ENCODE results near the gene TRIM13. TPM values are rescaled to one million over a fixed set of nuclear protein-coding genes. Genes with fewer than 3 reads are reported as not detected.

TRIM13 gene
- total and polyA plus RNA-seq, 12 donors: 13.7 to 28.7 (median 21.0) TPM

GRCh38 chr13:49997955-49998354, 1.1 kb downstream of the TRIM13 start:
- WGBS, 4 donors: 11 to 17% (median 14%) methylated on average over 4 of the region's 4 CpGs
- no peaks in the 10 kb centered on the region for H3K9me3 ChIP-seq (replicated peaks in 1 of 3)
- peak overlapping the region in 3 of 5 donors; percentile 99 to 100 (median 100) for H3K27ac ChIP-seq
- peak overlapping the region in 3 of 4 donors; percentile 68 to 94 (median 92) for H3K4me3 ChIP-seq
- H3K4me1 ChIP-seq (replicated peaks in 1 of 2): peaks cover 23 to 50% of the 10 kb centered on the region in 2 donors
- no peaks in the 10 kb centered on the region for H3K27me3 ChIP-seq
- no peak for DNase-seq
- intact Hi-C loops (cut with DNase I): loop anchor here in 1 of 2 donors (10.0 kb wide), 1 partner anchor 87 kb away; no protein-coding TSS in a partner anchor
- peaks cover 0 to 18% of the 10 kb centered on the region in 2 donors for H3K36me3 ChIP-seq (replicated peaks in 1 of 2)
- no peak for TF ChIP-seq POLR2A (IDR thresholded peaks at IDR 0.05)
- TF ChIP-seq, protein P1, sequence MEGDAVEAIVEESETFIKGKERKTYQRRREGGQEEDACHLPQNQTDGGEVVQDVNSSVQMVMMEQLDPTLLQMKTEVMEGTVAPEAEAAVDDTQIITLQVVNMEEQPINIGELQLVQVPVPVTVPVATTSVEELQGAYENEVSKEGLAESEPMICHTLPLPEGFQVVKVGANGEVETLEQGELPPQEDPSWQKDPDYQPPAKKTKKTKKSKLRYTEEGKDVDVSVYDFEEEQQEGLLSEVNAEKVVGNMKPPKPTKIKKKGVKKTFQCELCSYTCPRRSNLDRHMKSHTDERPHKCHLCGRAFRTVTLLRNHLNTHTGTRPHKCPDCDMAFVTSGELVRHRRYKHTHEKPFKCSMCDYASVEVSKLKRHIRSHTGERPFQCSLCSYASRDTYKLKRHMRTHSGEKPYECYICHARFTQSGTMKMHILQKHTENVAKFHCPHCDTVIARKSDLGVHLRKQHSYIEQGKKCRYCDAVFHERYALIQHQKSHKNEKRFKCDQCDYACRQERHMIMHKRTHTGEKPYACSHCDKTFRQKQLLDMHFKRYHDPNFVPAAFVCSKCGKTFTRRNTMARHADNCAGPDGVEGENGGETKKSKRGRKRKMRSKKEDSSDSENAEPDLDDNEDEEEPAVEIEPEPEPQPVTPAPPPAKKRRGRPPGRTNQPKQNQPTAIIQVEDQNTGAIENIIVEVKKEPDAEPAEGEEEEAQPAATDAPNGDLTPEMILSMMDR (IDR thresholded peaks at IDR 0.05): no peak

GRCh38 chr13:49998714-49999624, 2.1 kb downstream of the TRIM13 start:
- WGBS, 4 donors: 83 to 86% (median 84%) methylated on average over 16 to 22 of the region's 22 CpGs
- intact Hi-C loops (cut with DNase I): loop anchor here in 1 of 2 donors (10.0 kb wide), 1 partner anchor 86 kb away; no protein-coding TSS in a partner anchor
- no peaks in the 10 kb centered on the region for H3K9me3 ChIP-seq (replicated peaks in 1 of 3)
- H3K4me1 ChIP-seq (replicated peaks in 1 of 2): peaks cover 23 to 50% of the 10 kb centered on the region in 2 donors
- peak overlapping the region in 1 of 4 donors; percentile 92 for H3K4me3 ChIP-seq
- TF ChIP-seq, protein P1 (IDR thresholded peaks at IDR 0.05): no peak
- TF ChIP-seq POLR2A (IDR thresholded peaks at IDR 0.05): no peak
- H3K36me3 ChIP-seq (replicated peaks in 1 of 2): peaks cover 0 to 18% of the 10 kb centered on the region in 2 donors
- H3K27me3 ChIP-seq: no peaks in the 10 kb centered on the region
- no peak overlapping the region for H3K27ac ChIP-seq
- no peak for DNase-seq

DNA sequence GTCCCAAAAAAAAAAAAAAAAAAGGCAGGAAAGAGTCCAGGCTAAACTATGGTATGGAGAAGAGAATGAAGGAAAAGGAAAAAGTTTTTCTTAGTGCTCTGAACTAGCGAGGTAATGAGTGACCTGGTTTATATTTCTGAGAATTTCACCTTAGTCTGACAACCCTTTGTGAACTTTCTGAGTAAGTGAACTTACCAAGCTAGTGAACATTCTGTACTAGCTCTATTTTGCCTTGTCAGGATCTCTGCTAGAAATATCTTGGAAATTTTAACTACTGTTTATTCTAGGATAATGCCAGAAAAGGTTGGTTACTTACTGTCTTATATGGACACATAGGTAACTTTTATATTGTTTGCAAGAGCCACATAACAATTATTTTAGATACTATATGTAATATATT, 4.4 kb downstream of the TRIM13 start:
- Histone ChIP-seq H3K4me1 (replicated peaks in 1 of 2) (peaks cover 26 to 51% of the 10 kb centered on the region in 2 donors), H3K27me3 (no peaks in the 10 kb centered on the region), H3K9me3 (replicated peaks in 1 of 3) (no peaks in the 10 kb centered on the region), H3K27ac (peak overlapping the region in 1 of 5 donors; percentile 2), H3K4me3 (no peak overlapping the region), H3K36me3 (replicated peaks in 1 of 2) (peaks cover 0 to 18% of the 10 kb centered on the region in 2 donors)
- TF ChIP-seq, protein P1 (IDR thresholded peaks at IDR 0.05): no peak
- TF ChIP-seq POLR2A (IDR thresholded peaks at IDR 0.05): no peak
- intact Hi-C loops (cut with DNase I): no loop called here
- WGBS, 4 donors: 26 to 51% (median 45%) methylated on average over 1 of the region's 1 CpG
- DNase-seq: no peak

GRCh38 chr13:50006426-50007135, 9.7 kb downstream of the TRIM13 start:
- Histone ChIP-seq H3K27me3 (no peaks in the 10 kb centered on the region), H3K36me3 (replicated peaks in 1 of 2) (peaks cover 0 to 7% of the 10 kb centered on the region in 2 donors), H3K9me3 (replicated peaks in 1 of 3) (no peaks in the 10 kb centered on the region), H3K27ac (peak overlapping the region in 1 of 5 donors; percentile 38), H3K4me3 (no peak overlapping the region), H3K4me1 (replicated peaks in 1 of 2) (peaks cover 11 to 15% of the 10 kb centered on the region in 2 donors)
- WGBS, 4 donors: 92 to 97% (median 95%) methylated on average over 7 of the region's 7 CpGs
- intact Hi-C loops (cut with DNase I): no loop called here
- TF ChIP-seq, protein P1 (IDR thresholded peaks at IDR 0.05): no peak
- no peak for TF ChIP-seq POLR2A (IDR thresholded peaks at IDR 0.05)
- no peak for DNase-seq

All from adrenal gland (tissue), 12 donors.